K562 (cell line): ENCODE measurements around the gene CBR4. TPM values are rescaled to one million over a fixed set of nuclear protein-coding genes. Genes with fewer than 3 reads are reported as not detected.

Source experiments
- ATAC-seq: fragments of 200-7000 bp; cut with Tn5 transposase; 3 replicates; pipeline ENCODE4 v1.9.1; 2020; ENCODE audit warnings: moderate library complexity
- Bru-seq: library from RNA; stranded (reverse); fragments of 400-500 nt; gene quantifications from one replicate; lab custom pipeline; 2021; lab: Mats Ljungman, UMichigan
- BruChase-seq, 2 experiments: library from RNA; stranded (reverse); fragments of 400-500 nt; gene quantifications; one replicate each; lab custom pipeline; 2021; lab: Mats Ljungman, UMichigan
- BruUV-seq: library from RNA; stranded (reverse); fragments of 400-500 nt; replicated peaks from 2 replicates; lab custom pipeline; 2021; lab: Mats Ljungman, UMichigan
- CTCF ChIA-PET: fragments of 300-600 bp; formaldehyde crosslinking; extraction: SDS; loops from one replicate; lab custom pipeline; 2021; ENCODE audit warnings: low intra/inter-chr PET ratio; lab: Yijun Ruan, JAX
- POLR2A ChIA-PET: fragments of 300-600, 350-650 bp; sonication (Branson Sonifier 250); formaldehyde crosslinking; extraction: SDS; loops from one replicate; lab custom pipeline; 2021; ENCODE audit warnings: antibody characterized with exemption, inconsistent platforms; lab: Yijun Ruan, JAX
- DNase-seq, 4 experiments: peaks; one replicate each; pipeline versions ENCODE4 v3.0.0 to v3.0.0-alpha.2; 2011 to 2018; ENCODE audit warnings: low spot score in 3 of 4, mixed read lengths in 3 of 4; ENCODE audit errors: extremely low read depth in 1 of 4
- FAIRE-seq: peaks from 2 replicates; lab custom pipeline; 2011; peaks lifted over from hg19 to GRCh38; lab: Jason Lieb, UNC
- H2AFZ ChIP-seq: 2 replicates; pipeline ENCODE4 v1.6.0; 2011; ENCODE audit warnings: low read depth, low read length, control low read depth, inconsistent platforms
- H3K27ac ChIP-seq: fragments of 200-600 bp; 3 replicates; pipeline ENCODE4 v1.8.0; 2011; ENCODE audit warnings: low read depth, mild to moderate bottlenecking, control low read depth, inconsistent platforms, low read length, moderate library complexity, mixed read lengths; ENCODE audit errors: extremely low read depth
- H3K27me3 ChIP-seq, 2 experiments: fragments of 300-600 bp in 1 of 2; 2 replicates in 1 of 2; 3 replicates in 1 of 2; pipeline versions ENCODE4 v1.6.0 to v1.8.0; 2011; ENCODE audit warnings: inconsistent platforms in 2 of 2, low read length in 2 of 2, mild to moderate bottlenecking in 1 of 2, mixed read lengths in 1 of 2, moderate library complexity in 1 of 2; ENCODE audit not compliant: control insufficient read depth in 2 of 2, insufficient read depth in 2 of 2
- H3K36me3 ChIP-seq: fragments of 300-600 bp; 3 replicates; pipeline ENCODE4 v1.8.0; 2011; ENCODE audit warnings: mild to moderate bottlenecking, low read length, inconsistent platforms; ENCODE audit not compliant: control insufficient read depth, insufficient read depth
- H3K4me1 ChIP-seq, 2 experiments: fragments of 200-600 bp in 1 of 2; replicated peaks in 1 of 2; 2 replicates in 1 of 2; 3 replicates in 1 of 2; pipeline versions ENCODE4 v1.5.1 to v1.8.0; 2011; ENCODE audit warnings: inconsistent platforms in 2 of 2, low read length in 2 of 2, mild to moderate bottlenecking in 1 of 2, mixed read lengths in 1 of 2, moderate library complexity in 1 of 2; ENCODE audit not compliant: control insufficient read depth in 2 of 2, insufficient read depth in 2 of 2
- H3K4me2 ChIP-seq: 2 replicates; pipeline ENCODE4 v1.6.1; 2011; ENCODE audit warnings: low read length, control low read depth, inconsistent platforms, mixed read lengths; ENCODE audit not compliant: insufficient read depth
- H3K4me3 ChIP-seq: fragments of 200-600 bp; sonication (generic), shearing (Covaris generic); 2 replicates; pipeline ENCODE4 v1.5.1; 2016; ENCODE audit warnings: control low read depth, inconsistent platforms
- H3K79me2 ChIP-seq: fragments of 200-600 bp; 3 replicates; pipeline ENCODE4 v1.8.0; 2011; ENCODE audit warnings: low read length, inconsistent platforms; ENCODE audit not compliant: control insufficient read depth, insufficient read depth
- H3K9ac ChIP-seq, 2 experiments: 2 replicates each; pipeline versions ENCODE4 v1.6.0 to v1.6.1; 2011; ENCODE audit warnings: low read depth in 2 of 2, low read length in 2 of 2, control low read depth in 1 of 2, inconsistent platforms in 1 of 2, mild to moderate bottlenecking in 1 of 2, mixed read lengths in 1 of 2; ENCODE audit not compliant: insufficient read depth in 1 of 2
- H3K9me1 ChIP-seq: one replicate; pipeline ENCODE4 v1.6.0; 2011; ENCODE audit warnings: inconsistent platforms, mild to moderate bottlenecking, low read length, moderate library complexity; ENCODE audit not compliant: control insufficient read depth, insufficient read depth
- H3K9me3 ChIP-seq: replicated peaks from 2 replicates; pipeline ENCODE4 v1.5.1; 2011; ENCODE audit warnings: low read depth, low read length, inconsistent platforms; ENCODE audit not compliant: control insufficient read depth, insufficient read depth
- H4K20me1 ChIP-seq: replicated peaks from 2 replicates; pipeline ENCODE4 v1.6.1; 2011; ENCODE audit warnings: low read length, inconsistent platforms, mixed read lengths; ENCODE audit not compliant: control insufficient read depth, insufficient read depth
- LEF1 ChIP-seq: fragments of 450-650 bp; IDR thresholded peaks from 2 replicates; pipeline ENCODE4 v1.6.1; 2016; ENCODE audit warnings: mild to moderate bottlenecking
- MEIS2 ChIP-seq: fragments of 450-650 bp; IDR thresholded peaks from 2 replicates; pipeline ENCODE4 v1.6.1; 2014; ENCODE audit warnings: mild to moderate bottlenecking; ENCODE audit not compliant: partially characterized antibody
- ZBED1 ChIP-seq: IDR thresholded peaks from 2 replicates; pipeline ENCODE4 v1.6.1; 2014
- ZNF354B ChIP-seq: fragments of 250-450 bp; sonication (Bioruptor Pico); IDR thresholded peaks from 2 replicates; pipeline ENCODE4 v1.4.0; 2020
- ZNF644 ChIP-seq: fragments of 200-800 bp; sonication (Bioruptor generic); IDR thresholded peaks from 2 replicates; pipeline ENCODE4 v1.6.1; 2016; ENCODE audit warnings: low read depth, missing genetic modification characterization, missing compliant biosample characterization
- WGBS: fragments of 100-300 bp; shearing (Covaris generic); methylation state at CpG from one replicate; pipeline ENCODE4 v1.1.6; 2016; ENCODE audit warnings: low coverage, mixed read lengths; ENCODE audit not compliant: insufficient coverage; ENCODE audit errors: missing lambda C conversion rate; 5-methylcytosine and 5-hydroxymethylcytosine counted together
- in situ Hi-C: fragments of 300-500 bp; cut with MboI; formaldehyde crosslinking; loops from 4 replicates; pipeline ENCODE4 v1.15.0; 2018; ENCODE audit warnings: inconsistent platforms, mixed read lengths
- intact Hi-C: fragments of 100-400 bp; cut with micrococcal nuclease; formaldehyde crosslinking; loops from 2 replicates; pipeline ENCODE4 v1.14.2; 2022
- long read RNA-seq, 3 experiments: library from polyadenylated mRNA in 2 of 3; library from RNA in 1 of 3; unstranded in 2 of 3; stranded (forward) in 1 of 3; transcript quantifications; one replicate each; pipeline ENCODE4 v2.0.0, GENCODE V29; 2019 to 2022
- polyA minus RNA-seq, 3 experiments: library from RNA; depleted of rRNA, polyadenylated mRNA; stranded (reverse); fragments of >200 nt; gene quantifications; 2 replicates each; pipeline ENCODE4 v1.2.3, GENCODE V29; 2011
- polyA plus RNA-seq, 8 experiments: library from polyadenylated mRNA; depleted of rRNA in 4 of 8; stranded (reverse) in 5 of 8; unstranded in 3 of 8; fragments of >200 nt; fragmentation: Nextera tagmentation in 2 of 8; fragmentation: Illumina TruSeq in 1 of 8; extraction: Ambion mirVana in 2 of 8; extraction: Trizol in 1 of 8; gene quantifications; 2 replicates each; pipeline versions ENCODE4 v1.2.1 to v1.2.3, GENCODE V29; 2011 to 2014; ENCODE audit warnings: inconsistent platforms in 1 of 8, missing spikeins in 1 of 8
- total RNA-seq, 7 experiments: library from RNA; depleted of rRNA in 6 of 7; stranded (reverse); fragments of >200 nt in 6 of 7; fragmentation: Illumina TruSeq in 2 of 7; extraction: Trizol in 2 of 7; gene quantifications; 2 replicates each; pipeline versions ENCODE4 v1.2.1 to v1.2.3, GENCODE V29; 2011 to 2021; ENCODE audit warnings: low replicate concordance in 1 of 7
- TF ChIP-seq, protein P1 (sequence below), 2 experiments: fragments of 450-650 bp; IDR thresholded peaks; 2 replicates each; pipeline ENCODE4 v1.6.1; 2016; ENCODE audit warnings: mild to moderate bottlenecking in 2 of 2, borderline replicate concordance in 1 of 2, low read depth in 1 of 2, moderate library complexity in 1 of 2

Gene CBR4
- 12.4 and 37.6 TPM in 2 replicates for total RNA-seq (2011; cell fraction: chromatin; rRNA removed; ENCODE audit: low replicate concordance)
- total RNA-seq (2011; cell fraction: nucleolus; rRNA removed): 5.5 and 8.0 TPM in 2 replicates
- 17.8 and 43.5 TPM in 2 replicates for total RNA-seq (2011; cell fraction: nucleoplasm; rRNA removed)
- total RNA-seq (2014; rRNA removed) (11.5 and 13.9 TPM in 2 replicates), total RNA-seq (2014; rRNA removed; fragmentation: Illumina TruSeq; extraction: Trizol) (20.3 and 23.3 TPM in 2 replicates), total RNA-seq (2015; rRNA removed; fragmentation: Illumina TruSeq; extraction: Trizol) (16.5 and 18.6 TPM in 2 replicates), total RNA-seq (2021) (24.9 and 26.0 TPM in 2 replicates), polyA plus RNA-seq (2011; rRNA removed) (12.1 and 12.2 TPM in 2 replicates), polyA plus RNA-seq (2014; fragmentation: Illumina TruSeq; extraction: Trizol) (15.4 and 16.6 TPM in 2 replicates), polyA plus RNA-seq (2014; fragmentation: Nextera tagmentation; extraction: Ambion mirVana) (10 to 100 TPM; 26.0 to 26.4 TPM), polyA plus RNA-seq (2014; rRNA removed) (13.8 and 14.2 TPM in 2 replicates), polyA minus RNA-seq (2011; rRNA and poly(A)+ RNA removed) (16.2 and 24.7 TPM in 2 replicates), Bru-seq, nascent RNA (percentile 95 among the genes with signal in this experiment), BruChase-seq, experiment 1, labeled RNA remaining after a 2-hour chase (percentile 96 among the genes with signal in this experiment), BruChase-seq, experiment 2, labeled RNA remaining after a 6-hour chase (percentile 94 among the genes with signal in this experiment)
- 1.7 and 6.9 TPM in 2 replicates for polyA plus RNA-seq (2011; cell fraction: cytosol; rRNA removed)
- 11.9 and 15.2 TPM in 2 replicates for polyA plus RNA-seq (2011; cell fraction: nucleus; rRNA removed)
- polyA plus RNA-seq (2012): 10.6 and 11.8 TPM in 2 replicates
- 5.5 and 6.2 TPM in 2 replicates for polyA minus RNA-seq (2011; cell fraction: cytosol; rRNA and poly(A)+ RNA removed)
- 12.8 and 21.5 TPM in 2 replicates for polyA minus RNA-seq (2011; cell fraction: nucleus; rRNA and poly(A)+ RNA removed)
- long read RNA-seq, experiment 1, transcript CBR4-201 (5 exons, 3,443 nt): major isoform, 28 of 42 reads
- long read RNA-seq, experiment 1, partial matches to known transcripts: 3 of 42 reads
- long read RNA-seq, experiment 1, other reads (novel, unspliced or antisense): 10 of 42 reads
- long read RNA-seq, experiment 2, transcript CBR4-201 (5 exons, 3,443 nt): major isoform, 11 of 30 reads
- long read RNA-seq, experiment 2, partial matches to known transcripts: 2 of 30 reads
- long read RNA-seq, experiment 2, other reads (novel, unspliced or antisense): 17 of 30 reads
- long read RNA-seq, experiment 3, transcript CBR4-201 (5 exons, 3,443 nt): major isoform, 10 of 19 reads
- long read RNA-seq, experiment 3, partial matches to known transcripts: 0 of 19 reads
- long read RNA-seq, experiment 3, other reads (novel, unspliced or antisense): 9 of 19 reads

DNA sequence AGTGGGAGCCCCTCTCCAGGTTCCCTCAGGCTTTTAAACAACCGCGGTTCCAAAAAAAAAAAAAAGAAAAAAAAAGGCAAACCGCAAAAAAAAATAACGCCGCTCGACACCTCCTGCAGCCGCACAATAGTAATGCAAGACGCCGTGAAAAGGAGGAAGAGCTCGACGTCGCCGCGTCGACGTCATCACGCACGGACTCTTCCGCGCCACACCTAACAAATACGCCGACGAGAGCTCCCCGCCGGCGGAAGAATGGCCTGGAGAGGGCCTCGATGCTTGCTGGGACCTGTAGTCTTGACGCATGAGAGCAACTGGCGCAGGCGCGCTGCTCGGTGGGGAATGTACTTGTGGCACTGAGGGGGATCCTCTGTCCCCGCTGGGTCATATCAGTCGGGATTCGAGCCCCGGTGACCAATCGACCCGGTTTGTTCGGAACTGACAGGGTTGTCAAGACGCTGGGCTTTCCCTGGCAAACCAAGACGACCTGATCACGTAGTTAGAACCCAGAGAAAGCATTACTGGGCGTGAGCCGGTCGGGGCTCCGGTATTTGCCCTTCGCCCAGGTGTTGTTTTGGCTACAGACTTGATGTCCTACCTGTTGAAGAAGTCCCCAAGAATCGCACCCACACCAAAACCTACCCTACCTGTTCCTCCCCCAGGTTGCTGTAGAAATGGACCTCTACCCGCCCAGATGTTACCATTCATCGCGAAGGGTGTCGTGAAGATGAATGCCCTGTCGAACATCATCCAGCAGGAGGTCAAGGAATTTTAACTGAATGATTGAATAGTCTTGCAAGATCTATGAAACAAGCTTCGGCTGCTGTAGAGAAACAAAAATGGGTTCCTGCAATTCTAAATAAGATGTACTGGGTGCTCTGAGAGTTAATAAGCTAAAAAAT lies at the start of gene CBR4:
TSS of gene CBR4 (minus strand) at position 131 of the 899 bp plus-strand sequence. CDS start 166 bp downstream, outside the sequence.
- no peaks in the 10 kb centered on the region for H4K20me1 ChIP-seq
- H3K27ac ChIP-seq: peak within 1 kb of the TSS; percentile 95
- BruUV-seq: TSS peak; percentile 99
- POLR2A ChIA-PET: interaction anchor here (0.7 to 1.1 kb wide), 4 partner anchors 8 to 747 kb away, joined by 3 to 6 read pairs (median 3); partner anchors contain the start of gene HPF1
- ATAC-seq (peak; percentile 94), DNase-seq (peak; percentile 83 to 99 (median 86)), FAIRE-seq (peak; percentile 98)
- peaks cover 7 to 36% of the 10 kb centered on the region in 2 experiments; a peak in 4 of 5 replicates for H3K4me1 ChIP-seq
- H3K9me1 ChIP-seq: no peaks in the 10 kb centered on the region
- intact Hi-C loops (no loop called here), in situ Hi-C loops (loop anchor here (25.0 kb wide), 1 partner anchor 477 kb away; no protein-coding TSS in a partner anchor)
- peak within 1 kb of the TSS; percentile 100 for H2AFZ ChIP-seq
- no peaks in the 10 kb centered on the region for H3K27me3 ChIP-seq
- H3K79me2 ChIP-seq: peaks cover 36% of the 10 kb centered on the region
- CTCF ChIA-PET: no interaction called here
- WGBS: under 1% methylated on average over 49 of the region's 54 CpGs
- H3K4me2 ChIP-seq: peak within 1 kb of the TSS; percentile 98
- no peaks in the 10 kb centered on the region for H3K9me3 ChIP-seq
- H3K4me3 ChIP-seq: peak within 1 kb of the TSS; percentile 63
- peaks cover 14% of the 10 kb centered on the region for H3K36me3 ChIP-seq
- H3K9ac ChIP-seq: peak within 1 kb of the TSS; percentile 93 to 99
- TF ChIP-seq, protein P1, sequence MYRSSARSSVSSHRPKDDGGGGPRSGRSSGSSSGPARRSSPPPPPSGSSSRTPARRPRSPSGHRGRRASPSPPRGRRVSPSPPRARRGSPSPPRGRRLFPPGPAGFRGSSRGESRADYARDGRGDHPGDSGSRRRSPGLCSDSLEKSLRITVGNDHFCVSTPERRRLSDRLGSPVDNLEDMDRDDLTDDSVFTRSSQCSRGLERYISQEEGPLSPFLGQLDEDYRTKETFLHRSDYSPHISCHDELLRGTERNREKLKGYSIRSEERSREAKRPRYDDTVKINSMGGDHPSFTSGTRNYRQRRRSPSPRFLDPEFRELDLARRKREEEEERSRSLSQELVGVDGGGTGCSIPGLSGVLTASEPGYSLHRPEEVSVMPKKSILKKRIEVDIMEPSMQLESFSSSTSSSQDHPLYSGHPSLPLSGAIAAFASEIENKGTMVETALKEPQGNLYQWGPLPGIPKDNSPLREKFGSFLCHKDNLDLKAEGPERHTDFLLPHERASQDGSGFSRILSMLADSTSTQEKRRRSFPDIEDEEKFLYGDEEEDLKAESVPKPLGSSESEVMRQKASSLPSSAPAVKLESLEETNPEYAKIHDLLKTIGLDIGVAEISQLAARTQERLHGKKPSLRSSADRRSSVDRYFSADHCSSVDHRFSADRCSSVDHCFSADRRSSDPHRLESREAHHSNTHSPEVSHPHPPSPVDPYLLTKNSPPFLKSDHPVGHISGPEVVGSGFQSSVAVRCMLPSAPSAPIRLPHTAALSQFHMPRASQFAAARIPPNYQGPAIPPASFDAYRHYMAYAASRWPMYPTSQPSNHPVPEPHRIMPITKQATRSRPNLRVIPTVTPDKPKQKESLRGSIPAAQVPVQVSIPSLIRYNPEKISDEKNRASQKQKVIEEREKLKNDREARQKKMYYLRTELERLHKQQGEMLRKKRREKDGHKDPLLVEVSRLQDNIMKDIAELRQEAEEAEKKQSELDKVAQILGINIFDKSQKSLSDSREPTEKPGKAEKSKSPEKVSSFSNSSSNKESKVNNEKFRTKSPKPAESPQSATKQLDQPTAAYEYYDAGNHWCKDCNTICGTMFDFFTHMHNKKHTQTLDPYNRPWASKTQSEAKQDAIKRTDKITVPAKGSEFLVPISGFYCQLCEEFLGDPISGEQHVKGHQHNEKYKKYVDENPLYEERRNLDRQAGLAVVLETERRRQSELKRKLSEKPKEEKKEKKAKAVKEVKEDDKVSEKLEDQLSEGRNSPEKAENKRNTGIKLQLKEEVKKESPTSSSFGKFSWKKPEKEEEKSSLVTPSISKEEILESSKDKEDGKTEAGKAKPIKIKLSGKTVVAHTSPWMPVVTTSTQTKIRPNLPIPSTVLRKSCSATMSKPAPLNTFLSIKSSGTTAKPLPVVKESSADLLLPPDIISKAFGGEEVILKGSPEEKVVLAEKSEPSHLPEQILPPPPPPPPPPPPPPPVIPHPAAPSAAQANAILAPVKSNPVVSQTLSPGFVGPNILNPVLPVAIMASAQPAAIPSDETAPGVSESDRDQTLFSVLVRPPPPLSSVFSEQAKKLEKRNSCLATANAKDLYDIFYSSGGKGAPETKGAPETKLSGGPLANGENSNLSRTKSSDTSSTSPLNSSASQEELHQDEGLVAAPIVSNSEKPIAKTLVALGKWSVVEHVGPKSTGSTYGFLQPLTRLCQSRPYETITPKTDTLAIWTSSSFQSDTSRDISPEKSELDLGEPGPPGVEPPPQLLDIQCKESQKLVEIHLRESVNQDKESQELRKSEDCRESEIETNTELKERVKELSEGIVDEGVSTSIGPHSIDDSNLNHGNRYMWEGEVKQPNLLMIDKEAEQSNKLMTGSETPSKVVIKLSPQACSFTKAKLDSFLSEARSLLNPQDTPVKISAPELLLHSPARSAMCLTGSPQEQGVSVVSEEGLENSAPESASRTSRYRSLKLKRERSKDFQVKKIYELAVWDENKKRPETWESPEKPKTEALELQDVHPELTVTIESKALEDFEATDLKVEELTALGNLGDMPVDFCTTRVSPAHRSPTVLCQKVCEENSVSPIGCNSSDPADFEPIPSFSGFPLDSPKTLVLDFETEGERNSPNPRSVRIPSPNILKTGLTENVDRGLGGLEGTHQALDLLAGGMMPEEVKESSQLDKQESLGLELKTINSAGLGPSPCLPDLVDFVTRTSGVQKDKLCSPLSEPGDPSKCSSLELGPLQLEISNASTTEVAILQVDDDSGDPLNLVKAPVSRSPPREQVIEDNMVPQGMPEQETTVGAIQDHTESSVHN (IDR thresholded peaks at IDR 0.05; ENCODE audit: borderline replicate concordance in 1 of 2, low read depth in 1 of 2): no peak
- TF ChIP-seq LEF1: no peak
- no peak for TF ChIP-seq ZNF644
- peak; percentile 75 for TF ChIP-seq MEIS2
- TF ChIP-seq ZBED1: no peak
- no peak for TF ChIP-seq ZNF354B (CRISPR knock-in tag)
